DOHH2 (cell line): ENCODE results near the gene TOR4A.

Experiments
- H3F3A ChIP-seq: fragments of 200-600 bp; sonication (generic), shearing (Covaris generic); 2 replicates; pipeline ENCODE4 v1.6.0; 2016; ENCODE audit warnings: antibody characterized with exemption, mild to moderate bottlenecking; ENCODE audit not compliant: control insufficient read depth, insufficient read depth
- H3K27ac ChIP-seq: fragments of 200-600 bp; sonication (generic); 2 replicates; pipeline ENCODE4 v1.5.1; 2014; ENCODE audit warnings: low read depth, mild to moderate bottlenecking, low read length, moderate library complexity
- H3K27me3 ChIP-seq: fragments of 200-600 bp; sonication (generic); 2 replicates; pipeline ENCODE4 v1.6.1; 2014; ENCODE audit warnings: mild to moderate bottlenecking, low read length, mixed read lengths; ENCODE audit not compliant: control insufficient read depth
- H3K36me3 ChIP-seq: fragments of 200-600 bp; sonication (generic); 2 replicates; pipeline ENCODE4 v1.6.1; 2014; ENCODE audit warnings: mild to moderate bottlenecking, low read length, moderate library complexity, mixed read lengths; ENCODE audit not compliant: control insufficient read depth
- H3K4me1 ChIP-seq: fragments of 200-600 bp; sonication (generic); 2 replicates; pipeline ENCODE4 v1.6.1; 2014; ENCODE audit warnings: mild to moderate bottlenecking, low read length, mixed read lengths; ENCODE audit not compliant: control insufficient read depth
- H3K4me2 ChIP-seq: fragments of 200-600 bp; sonication (generic); 2 replicates; pipeline ENCODE4 v1.6.0; 2014; ENCODE audit warnings: mild to moderate bottlenecking, low read length, moderate library complexity
- H3K4me3 ChIP-seq: fragments of 200-600 bp; sonication (generic); 2 replicates; pipeline ENCODE4 v1.5.1; 2014; ENCODE audit warnings: mild to moderate bottlenecking, low read length, mixed read lengths
- H3K79me2 ChIP-seq: fragments of 200-600 bp; sonication (generic); 2 replicates; pipeline ENCODE4 v1.6.1; 2014; ENCODE audit warnings: mild to moderate bottlenecking, low read length, mixed read lengths; ENCODE audit not compliant: control insufficient read depth
- H3K9me2 ChIP-seq: fragments of 200-600 bp; sonication (generic); replicated peaks from 2 replicates; pipeline ENCODE4 v1.6.1; 2014; ENCODE audit warnings: mild to moderate bottlenecking, low read length, mixed read lengths; ENCODE audit not compliant: control insufficient read depth
- H3K9me3 ChIP-seq: fragments of 200-600 bp; sonication (generic); 2 replicates; pipeline ENCODE4 v1.6.1; 2014; ENCODE audit warnings: antibody characterized with exemption, low read length, mixed read lengths; ENCODE audit not compliant: control insufficient read depth, insufficient read depth
- H4K20me1 ChIP-seq: fragments of 200-600 bp; sonication (generic); 2 replicates; pipeline ENCODE4 v1.6.0; 2014; ENCODE audit warnings: low read depth, mild to moderate bottlenecking, antibody characterized with exemption, low read length, moderate library complexity; ENCODE audit not compliant: control insufficient read depth, insufficient read depth
- CTCF ChIP-seq: fragments of 200-600 bp; sonication (generic); IDR thresholded peaks from one replicate; pipeline ENCODE4 v1.5.1; 2014; ENCODE audit warnings: antibody characterized with exemption, mild to moderate bottlenecking, low read depth, low read length; ENCODE audit not compliant: poor library complexity, severe bottlenecking
- EZH2phosphoT487 ChIP-seq: fragments of 200-600 bp; sonication (generic); IDR thresholded peaks from 2 replicates; pipeline ENCODE4 v1.6.1; 2017; ENCODE audit warnings: borderline replicate concordance, mild to moderate bottlenecking, antibody characterized with exemption, low read length, moderate library complexity, mixed read lengths

The TOR4A gene

GRCh38 chr9:137298401-137299202 lies 21.1 kb downstream of the TOR4A start:
- no peak for TF ChIP-seq EZH2phosphoT487
- TF ChIP-seq CTCF, result no peak
- H3K4me1 ChIP-seq, result peaks cover 68% of the 10 kb centered on the region
- H3K27ac ChIP-seq, result no peak overlapping the region
- H4K20me1 ChIP-seq, result peaks cover 13% of the 10 kb centered on the region; the same call in 1 of the 2 replicates
- H3K9me2 ChIP-seq, result no peaks in the 10 kb centered on the region
- H3K36me3 ChIP-seq, result peaks cover 3% of the 10 kb centered on the region; the same call in 1 of the 2 replicates
- H3F3A ChIP-seq, result peaks cover 14% of the 10 kb centered on the region
- no peak overlapping the region for H3K4me3 ChIP-seq
- H3K79me2 ChIP-seq, result peaks cover 17% of the 10 kb centered on the region
- peak overlapping the region; percentile 3; the same call in 1 of the 2 replicates for H3K4me2 ChIP-seq
- peaks cover 6% of the 10 kb centered on the region; the same call in 1 of the 2 replicates for H3K9me3 ChIP-seq
- peaks cover 12% of the 10 kb centered on the region for H3K27me3 ChIP-seq

GRCh38 chr9:137299203-137299565 lies 21.7 kb downstream of the TOR4A start:
- no peaks in the 10 kb centered on the region for H3K9me2 ChIP-seq
- H3K4me1 ChIP-seq, result peaks cover 64% of the 10 kb centered on the region
- H3K27me3 ChIP-seq, result peaks cover 12% of the 10 kb centered on the region
- H3K4me3 ChIP-seq, result no peak overlapping the region
- peaks cover 12% of the 10 kb centered on the region for H3F3A ChIP-seq
- no peak overlapping the region for H3K27ac ChIP-seq
- H3K36me3 ChIP-seq, result peaks cover 3% of the 10 kb centered on the region; the same call in 1 of the 2 replicates
- no peak for TF ChIP-seq EZH2phosphoT487
- TF ChIP-seq CTCF, result no peak
- H3K9me3 ChIP-seq, result peaks cover 6% of the 10 kb centered on the region; the same call in 1 of the 2 replicates
- peaks cover 17% of the 10 kb centered on the region for H3K79me2 ChIP-seq
- H4K20me1 ChIP-seq, result peaks cover 13% of the 10 kb centered on the region; the same call in 1 of the 2 replicates
- H3K4me2 ChIP-seq, result peak overlapping the region; percentile 3; the same call in 1 of the 2 replicates

GRCh38 chr9:137299938-137300337 lies 22.4 kb downstream of the TOR4A start:
- Histone ChIP-seq H3K79me2 (peaks cover 17% of the 10 kb centered on the region), H3K27ac (no peak overlapping the region), H3K4me3 (peak overlapping the region; percentile 94), H3K27me3 (peaks cover 12% of the 10 kb centered on the region), H3F3A (peaks cover 12% of the 10 kb centered on the region), H3K36me3 (peaks cover 3% of the 10 kb centered on the region; the same call in 1 of the 2 replicates), H3K9me2 (no peaks in the 10 kb centered on the region), H4K20me1 (peaks cover 13% of the 10 kb centered on the region; the same call in 1 of the 2 replicates), H3K4me2 (peak overlapping the region; percentile 98), H3K4me1 (peaks cover 60% of the 10 kb centered on the region), H3K9me3 (no peaks in the 10 kb centered on the region)
- TF ChIP-seq CTCF (no peak), EZH2phosphoT487 (no peak)
